Lower leg skin (tissue), 3 donors: Measurements from ENCODE around the gene LARP6.
"Not testable (repeated sequence)": the region's sequence is repeated elsewhere in the genome, so short reads cannot be mapped to it uniquely, and the experiment has no call there.

ENCODE experiments used
- POLR2A ChIP-seq, 2 donors: fragments of 450-650 bp; IDR thresholded peaks; one replicate each; pipeline ENCODE4 v1.6.1; 2016 to 2017; ENCODE audit warnings: antibody characterized with exemption in 2 of 2, mild to moderate bottlenecking in 1 of 2, moderate library complexity in 1 of 2
- TF ChIP-seq, protein P1 (sequence below), 3 donors: fragments of 450-650 bp; IDR thresholded peaks; one replicate each; pipeline ENCODE4 v1.5.1; 2016; ENCODE audit warnings: antibody characterized with exemption in 3 of 3, mild to moderate bottlenecking in 3 of 3, moderate library complexity in 2 of 3

DNA sequence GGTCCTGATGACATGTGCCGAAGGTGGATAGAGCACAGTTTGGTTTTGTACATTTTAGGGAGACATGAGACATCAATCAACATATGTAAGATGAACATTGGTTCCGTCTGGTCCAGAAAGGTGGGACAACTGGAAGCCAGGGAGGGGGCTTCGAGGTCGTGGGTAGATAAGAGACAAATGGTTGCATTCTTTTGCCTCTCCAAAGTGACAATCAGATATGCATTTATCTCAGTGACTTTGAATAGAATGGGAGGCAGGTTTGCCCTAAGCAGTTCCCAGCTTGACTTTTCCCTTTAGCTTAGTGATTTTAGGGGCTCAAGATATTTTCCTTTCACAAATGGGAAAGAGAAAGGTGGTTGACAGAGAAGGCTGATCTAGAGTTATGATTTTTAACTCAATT lies 38.9 kb downstream of the LARP6 start:
- TF ChIP-seq, protein P1, sequence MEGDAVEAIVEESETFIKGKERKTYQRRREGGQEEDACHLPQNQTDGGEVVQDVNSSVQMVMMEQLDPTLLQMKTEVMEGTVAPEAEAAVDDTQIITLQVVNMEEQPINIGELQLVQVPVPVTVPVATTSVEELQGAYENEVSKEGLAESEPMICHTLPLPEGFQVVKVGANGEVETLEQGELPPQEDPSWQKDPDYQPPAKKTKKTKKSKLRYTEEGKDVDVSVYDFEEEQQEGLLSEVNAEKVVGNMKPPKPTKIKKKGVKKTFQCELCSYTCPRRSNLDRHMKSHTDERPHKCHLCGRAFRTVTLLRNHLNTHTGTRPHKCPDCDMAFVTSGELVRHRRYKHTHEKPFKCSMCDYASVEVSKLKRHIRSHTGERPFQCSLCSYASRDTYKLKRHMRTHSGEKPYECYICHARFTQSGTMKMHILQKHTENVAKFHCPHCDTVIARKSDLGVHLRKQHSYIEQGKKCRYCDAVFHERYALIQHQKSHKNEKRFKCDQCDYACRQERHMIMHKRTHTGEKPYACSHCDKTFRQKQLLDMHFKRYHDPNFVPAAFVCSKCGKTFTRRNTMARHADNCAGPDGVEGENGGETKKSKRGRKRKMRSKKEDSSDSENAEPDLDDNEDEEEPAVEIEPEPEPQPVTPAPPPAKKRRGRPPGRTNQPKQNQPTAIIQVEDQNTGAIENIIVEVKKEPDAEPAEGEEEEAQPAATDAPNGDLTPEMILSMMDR (IDR thresholded peaks at IDR 0.05), result not testable (repeated sequence)
- TF ChIP-seq POLR2A (IDR thresholded peaks at IDR 0.05), result not testable (repeated sequence)
